Measurements from ENCODE around the gene DELE1. TPM values are rescaled to one million over a fixed set of nuclear protein-coding genes. Genes with fewer than 3 reads are reported as not detected.
A peak's percentile ranks its signal among the peaks of the same experiment; 100 is the strongest.

The DELE1 gene
- polyA plus RNA-seq, 6 donors from 2014 or later: 39.1 to 51.1 (median 44.1) TPM

DNA sequence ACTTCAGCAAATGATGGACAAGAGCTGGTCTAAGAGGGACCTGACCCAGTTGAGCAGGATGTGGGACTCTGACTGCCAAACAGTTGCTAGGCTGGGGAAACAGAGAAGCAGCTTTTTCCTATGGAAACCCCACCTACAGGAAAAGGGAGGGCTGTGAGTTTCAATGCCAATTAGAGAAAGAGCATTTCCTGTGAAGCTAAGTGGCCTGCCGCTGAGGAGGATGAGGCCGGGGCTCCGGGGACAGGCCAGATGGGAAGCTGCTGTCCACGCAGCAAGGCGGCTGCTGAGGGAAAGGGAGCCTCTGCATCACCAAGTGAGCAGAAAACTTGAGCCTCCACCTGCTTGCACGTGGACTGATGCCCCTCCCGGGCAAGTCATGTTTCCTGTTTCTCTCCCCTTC lies 34.4 kb downstream of the DELE1 start, which contains the start of gene PCDH12:
Gene PCDH12, minus strand, starts transcription at position 90 of the 400 bp plus-strand sequence. CDS start 351 bp downstream, outside the sequence.
- H3K9me3 Mint-ChIP-seq: no peaks in the 10 kb centered on the region
- peak within 1 kb of the TSS in 1 of 6 donors; percentile 92 for H3K27ac Mint-ChIP-seq
- DNase-seq (no peak), ATAC-seq (ENCODE audit: low read depth in 2 of 2) (no peak)
- peaks cover 0 to 25% (median 17%) of the 10 kb centered on the region in 3 donors for H3K27me3 Mint-ChIP-seq
- H3K4me1 Mint-ChIP-seq: peaks cover 21 to 28% (median 27%) of the 10 kb centered on the region in 3 donors
- peak within 1 kb of the TSS in 1 of 8 donors; percentile 40 for H3K4me3 Mint-ChIP-seq
- no peaks in the 10 kb centered on the region for H3K36me3 Mint-ChIP-seq

DNA sequence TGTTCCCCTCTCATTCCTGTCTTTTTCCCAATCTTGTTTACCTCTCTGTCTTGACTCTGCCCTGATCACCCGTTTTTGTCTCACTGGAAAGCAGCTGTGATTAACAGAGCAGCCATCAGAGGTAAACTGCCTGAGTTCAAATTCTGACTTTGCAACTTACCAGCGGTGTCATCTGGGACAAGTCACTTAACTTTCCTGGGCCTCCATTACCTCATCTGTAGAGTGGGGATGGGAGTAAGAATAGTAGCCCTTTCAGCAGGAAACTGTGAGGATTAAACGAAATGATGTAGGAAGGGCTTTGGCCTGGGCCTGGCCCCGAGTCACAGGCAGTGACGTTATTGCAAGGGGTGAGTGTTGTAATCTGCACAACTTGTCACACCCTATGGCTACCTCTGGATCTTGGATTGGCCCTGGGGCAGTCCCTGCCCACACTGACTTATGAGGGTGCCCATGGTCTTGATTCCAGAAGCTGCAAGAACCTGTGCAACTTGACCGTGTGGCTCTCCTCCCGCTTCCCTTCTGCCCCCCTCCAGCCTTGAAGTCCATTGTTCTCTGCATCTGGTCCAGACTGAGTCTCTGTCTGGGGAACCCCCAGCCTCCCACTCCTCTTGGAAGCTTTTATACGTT lies 35.0 kb downstream of the DELE1 start:
- DNase-seq: no peak
- no peak for ATAC-seq (ENCODE audit: low read depth in 2 of 2)
- Mint-ChIP-seq H3K4me3 (no peak overlapping the region), H3K4me1 (peaks cover 21 to 28% (median 27%) of the 10 kb centered on the region in 3 donors), H3K9me3 (no peaks in the 10 kb centered on the region), H3K36me3 (no peaks in the 10 kb centered on the region), H3K27me3 (peaks cover 0 to 25% (median 17%) of the 10 kb centered on the region in 3 donors), H3K27ac (peak overlapping the region in 1 of 6 donors; percentile 92)

DNA sequence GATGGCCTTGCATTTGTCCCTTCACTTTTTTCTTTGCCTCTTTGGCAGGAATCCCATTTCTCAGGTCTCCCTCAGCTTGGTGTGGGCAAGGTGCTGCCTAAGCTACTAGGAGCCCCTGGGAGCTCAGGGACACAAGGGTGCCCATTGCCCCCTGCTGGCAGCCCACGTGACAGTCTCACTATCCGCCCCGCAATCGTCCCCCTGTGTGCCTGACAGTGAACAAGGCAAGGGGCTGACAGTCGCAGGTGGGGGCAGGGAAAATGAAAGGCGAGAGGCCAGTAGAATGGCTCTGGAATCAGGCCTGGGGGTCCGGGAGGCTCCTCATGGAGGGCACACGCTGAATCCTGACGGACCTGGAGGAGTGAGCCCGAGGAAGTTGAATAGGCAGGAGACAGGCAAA lies 36.3 kb downstream of the DELE1 start:
- Mint-ChIP-seq H3K4me3 (peak overlapping the region in 1 of 8 donors; percentile 62), H3K27me3 (peaks cover 0 to 25% (median 17%) of the 10 kb centered on the region in 3 donors), H3K4me1 (peaks cover 21 to 28% (median 27%) of the 10 kb centered on the region in 3 donors), H3K9me3 (no peaks in the 10 kb centered on the region), H3K27ac (peak overlapping the region in 2 of 6 donors; percentile 17 to 83), H3K36me3 (no peaks in the 10 kb centered on the region)
- ATAC-seq (ENCODE audit: low read depth in 2 of 2): no peak
- no peak for DNase-seq

DNA sequence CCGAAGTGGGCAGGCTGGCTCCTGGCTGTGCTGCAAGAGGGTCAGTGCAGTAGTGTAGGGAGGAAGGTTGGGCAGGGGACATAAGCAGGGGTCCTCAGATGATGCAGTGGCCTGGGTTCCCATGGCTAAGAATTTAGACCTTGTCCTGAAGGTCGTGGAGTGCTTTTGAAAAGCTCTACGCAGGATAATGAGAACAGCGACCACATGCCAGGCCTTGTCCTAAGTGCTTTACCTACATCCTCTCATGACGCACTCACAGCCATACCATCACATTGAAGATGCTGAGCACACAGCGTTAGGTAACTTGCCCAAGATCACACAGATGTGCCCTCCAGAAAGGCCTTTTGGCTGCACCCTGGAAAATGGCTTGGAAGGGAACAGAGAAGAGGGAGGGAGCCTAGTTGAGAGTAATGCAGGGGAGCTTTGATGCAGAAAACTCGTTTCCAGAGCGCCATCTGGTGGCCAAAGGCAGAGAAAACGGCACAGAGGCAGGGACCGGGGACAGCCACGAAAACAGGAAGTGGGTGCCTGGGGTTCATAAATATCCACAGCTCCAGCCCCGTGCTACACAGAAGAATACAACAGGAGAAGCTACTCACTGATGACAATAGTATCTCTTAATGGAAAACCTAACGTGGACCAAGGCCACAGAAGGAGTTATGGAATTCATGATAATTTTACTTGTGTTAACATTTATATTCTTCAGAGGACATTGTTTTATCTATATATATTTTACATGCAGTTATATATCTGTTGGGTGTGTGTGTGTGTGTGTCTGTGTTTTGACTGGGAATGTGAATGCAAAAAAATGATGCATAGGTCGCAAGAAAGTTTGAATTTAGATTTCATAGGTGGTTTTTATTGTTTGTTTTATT lies 37.0 kb downstream of the DELE1 start:
- ATAC-seq (ENCODE audit: low read depth in 2 of 2) (peak; percentile 99), DNase-seq (peak; percentile 86)
- H3K36me3 Mint-ChIP-seq: no peaks in the 10 kb centered on the region
- no peaks in the 10 kb centered on the region for H3K9me3 Mint-ChIP-seq
- peak overlapping the region in 6 of 8 donors; percentile 3 to 71 (median 50) for H3K4me3 Mint-ChIP-seq
- peaks cover 21 to 28% (median 27%) of the 10 kb centered on the region in 3 donors for H3K4me1 Mint-ChIP-seq
- peaks cover 0 to 25% (median 17%) of the 10 kb centered on the region in 3 donors for H3K27me3 Mint-ChIP-seq
- peak overlapping the region in 2 of 6 donors; percentile 39 to 56 for H3K27ac Mint-ChIP-seq

DNA sequence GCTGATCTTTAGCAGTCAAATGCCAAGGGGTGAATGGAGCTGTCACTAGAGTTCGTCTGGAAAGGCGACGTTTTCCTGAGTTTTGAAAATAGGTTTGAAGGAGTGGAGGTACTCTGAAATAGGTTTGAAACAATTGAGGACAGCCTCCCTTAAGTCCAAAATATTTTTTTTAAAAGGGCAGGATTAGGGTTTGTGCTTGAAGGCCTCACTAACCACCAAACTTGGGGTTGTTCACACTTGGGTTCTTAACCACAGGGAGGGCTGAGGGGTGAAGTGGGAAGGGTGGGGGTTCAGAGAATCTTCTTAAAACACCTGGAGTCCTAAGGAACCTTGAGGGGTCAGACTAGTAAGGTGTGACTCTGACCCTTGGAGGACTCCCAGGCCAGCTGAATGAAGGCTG lies 37.8 kb downstream of the DELE1 start:
- Mint-ChIP-seq H3K27ac (no peak overlapping the region), H3K36me3 (no peaks in the 10 kb centered on the region), H3K4me1 (peaks cover 21 to 28% (median 27%) of the 10 kb centered on the region in 3 donors), H3K4me3 (peak overlapping the region in 3 of 8 donors; percentile 22 to 71 (median 38)), H3K27me3 (peaks cover 0 to 25% (median 17%) of the 10 kb centered on the region in 3 donors), H3K9me3 (no peaks in the 10 kb centered on the region)
- ATAC-seq (ENCODE audit: low read depth in 2 of 2) (no peak), DNase-seq (no peak)

DNA sequence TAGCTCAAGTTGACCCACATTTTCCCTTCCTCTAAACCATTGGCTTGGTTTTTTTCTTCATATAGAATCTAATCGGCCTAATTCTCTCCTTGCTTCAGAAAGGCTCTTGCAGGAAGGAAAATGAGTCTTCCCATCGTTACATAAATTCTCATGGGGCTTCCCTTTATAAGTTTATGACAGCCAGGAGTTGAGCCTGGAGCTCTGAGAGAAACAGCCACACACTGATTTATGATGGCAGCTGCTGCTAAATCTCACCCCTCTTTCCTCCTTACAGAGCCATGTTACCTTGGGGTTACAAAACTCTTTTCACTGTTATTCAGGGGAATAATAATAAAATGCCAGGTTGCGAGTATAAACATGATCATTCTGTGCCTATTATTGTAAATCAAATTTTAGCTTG lies 40.0 kb downstream of the DELE1 start:
- H3K4me3 Mint-ChIP-seq: no peak overlapping the region

DNA sequence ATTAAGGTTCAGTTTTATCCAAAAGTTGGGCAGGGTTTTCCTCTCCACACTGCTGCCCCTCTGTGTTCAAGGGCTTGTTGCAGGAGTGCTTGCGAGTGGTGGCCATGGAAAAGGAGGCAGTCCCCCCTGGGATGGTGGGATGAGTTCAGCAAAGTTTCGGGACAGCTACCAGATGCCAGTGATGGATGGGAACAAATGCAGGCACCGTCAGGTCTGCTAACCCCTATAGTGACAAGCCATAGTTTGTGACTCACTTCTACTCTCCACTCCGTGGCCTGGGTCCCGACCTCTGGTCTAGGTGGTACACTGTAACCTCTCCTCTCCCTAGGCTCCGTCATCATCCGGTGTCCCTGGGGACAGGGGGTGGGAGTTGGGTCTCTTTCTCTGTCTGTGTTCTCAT lies 41.4 kb downstream of the DELE1 start:
- Mint-ChIP-seq H3K4me3 (peak overlapping the region in 1 of 8 donors; percentile 47), H3K9me3 (no peaks in the 10 kb centered on the region), H3K4me1 (peaks cover 33 to 46% (median 34%) of the 10 kb centered on the region in 3 donors), H3K27ac (no peak overlapping the region), H3K27me3 (peaks cover 0 to 1% (median 0%) of the 10 kb centered on the region in 3 donors), H3K36me3 (no peaks in the 10 kb centered on the region)
- DNase-seq (no peak), ATAC-seq (ENCODE audit: low read depth in 2 of 2) (no peak)

More for the DNA sequence above, 40.0 kb downstream of the DELE1 start:
- ATAC-seq (ENCODE audit: low read depth in 2 of 2): no peak
- H3K4me1 Mint-ChIP-seq: peaks cover 26 to 36% (median 27%) of the 10 kb centered on the region in 3 donors
- no peaks in the 10 kb centered on the region for H3K36me3 Mint-ChIP-seq
- no peak for DNase-seq
- no peak overlapping the region for H3K27ac Mint-ChIP-seq
- H3K27me3 Mint-ChIP-seq: peaks cover 0 to 15% (median 13%) of the 10 kb centered on the region in 3 donors
- no peaks in the 10 kb centered on the region for H3K9me3 Mint-ChIP-seq

DNA sequence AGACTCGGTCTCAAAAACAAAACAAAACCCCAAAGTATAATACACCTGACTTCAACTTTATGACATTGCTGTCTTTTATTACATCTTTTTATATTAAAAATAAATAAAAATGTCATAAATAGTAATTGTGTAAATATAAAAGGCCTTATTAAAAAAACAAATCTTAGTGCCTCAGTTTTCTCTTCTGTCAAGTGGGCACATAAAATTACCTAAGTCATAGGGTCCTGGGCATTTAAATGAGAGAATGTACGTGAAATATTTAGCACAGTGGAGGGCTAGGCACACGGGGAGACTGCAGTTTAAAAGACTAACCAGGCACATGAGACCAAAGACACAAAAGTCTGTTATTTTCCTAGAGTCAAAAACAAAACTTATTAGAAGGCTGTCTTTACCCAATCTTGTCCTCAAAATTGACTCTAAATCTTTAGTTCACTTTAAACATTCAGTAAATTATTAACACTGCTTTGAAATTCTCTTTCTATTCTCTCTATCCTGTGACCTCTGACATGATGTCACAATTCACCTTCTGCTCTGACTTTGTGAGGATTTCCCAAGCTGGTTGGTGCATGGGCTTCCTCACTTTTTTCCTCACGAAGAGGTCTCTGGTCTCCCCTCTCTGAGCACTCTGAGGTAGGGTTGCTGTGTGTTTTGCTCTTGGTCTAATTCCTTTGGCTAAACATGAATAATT lies 42.7 kb downstream of the DELE1 start:
- no peak for ATAC-seq (ENCODE audit: low read depth in 2 of 2)

DNA sequence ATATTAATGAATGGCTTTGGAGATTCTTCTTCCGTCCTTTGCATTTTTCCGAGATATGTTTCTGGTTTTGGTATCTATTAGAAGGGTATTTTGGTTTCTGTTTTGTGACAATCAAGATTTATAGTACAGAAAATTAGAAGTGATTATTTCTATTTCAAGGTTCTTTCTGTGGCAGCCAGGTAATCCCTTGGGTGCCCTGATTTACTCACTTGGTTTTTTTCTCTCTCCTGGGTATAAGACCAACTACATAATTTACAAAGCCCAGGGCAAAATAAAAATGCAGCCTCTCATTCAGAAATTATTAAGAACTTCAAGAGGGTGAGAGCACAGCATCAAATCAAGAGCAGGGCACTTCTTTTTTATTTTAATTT lies 43.3 kb downstream of the DELE1 start:
- Mint-ChIP-seq H3K4me1 (peaks cover 28 to 44% (median 31%) of the 10 kb centered on the region in 3 donors), H3K27ac (peak overlapping the region in 2 of 6 donors; percentile 21 to 23), H3K4me3 (peak overlapping the region in 2 of 8 donors; percentile 63 to 89), H3K9me3 (no peaks in the 10 kb centered on the region), H3K27me3 (no peaks in the 10 kb centered on the region), H3K36me3 (no peaks in the 10 kb centered on the region)
- ATAC-seq (ENCODE audit: low read depth in 2 of 2) (no peak), DNase-seq (no peak)

More for the DNA sequence above, 42.7 kb downstream of the DELE1 start:
- peak overlapping the region in 2 of 6 donors; percentile 23 to 80 for H3K27ac Mint-ChIP-seq
- no peaks in the 10 kb centered on the region for H3K9me3 Mint-ChIP-seq
- H3K27me3 Mint-ChIP-seq: no peaks in the 10 kb centered on the region
- DNase-seq: no peak
- H3K36me3 Mint-ChIP-seq: no peaks in the 10 kb centered on the region
- peaks cover 28 to 42% (median 29%) of the 10 kb centered on the region in 3 donors for H3K4me1 Mint-ChIP-seq
- no peak overlapping the region for H3K4me3 Mint-ChIP-seq

DNA sequence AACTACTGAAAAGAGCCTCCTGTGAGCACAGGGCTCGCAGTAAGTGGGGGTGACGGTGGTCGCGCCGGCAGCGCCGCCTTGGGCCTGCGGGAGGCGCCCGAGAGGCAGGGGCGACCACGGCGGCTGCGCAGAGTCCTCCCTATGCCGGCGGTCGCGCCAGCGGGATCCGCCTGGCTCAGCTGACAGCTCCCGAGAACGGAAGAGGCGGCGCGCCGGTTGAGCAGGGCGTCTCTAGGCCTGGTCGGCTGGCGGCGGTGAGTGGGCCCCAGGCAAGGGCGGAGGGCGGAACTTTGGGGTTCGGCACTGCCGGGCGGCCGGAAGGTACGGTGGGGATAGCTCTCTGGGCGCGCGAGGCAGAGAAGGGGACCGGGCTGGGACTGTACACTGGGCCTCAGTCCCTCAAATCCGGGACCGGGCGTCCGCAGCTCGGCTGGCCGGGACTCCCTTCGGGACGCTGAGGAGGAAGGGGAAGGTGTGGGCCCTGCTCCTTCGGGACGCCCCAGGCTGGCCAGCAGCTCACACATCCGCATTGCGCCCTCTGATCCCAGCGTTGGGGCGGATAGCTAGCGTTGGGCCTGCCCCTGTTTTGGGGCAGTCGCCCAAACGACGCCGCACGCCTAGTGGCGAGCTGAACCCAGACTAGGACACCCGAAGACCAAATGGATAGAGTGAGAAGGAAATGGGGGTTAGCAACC lies 45.4 kb downstream of the DELE1 start, which contains the start of gene RNF14:
Gene RNF14, plus strand, starts transcription at position 192 of the 695 bp plus-strand sequence. CDS start 4,484 bp downstream, outside the sequence.
- H3K9me3 Mint-ChIP-seq: no peaks in the 10 kb centered on the region
- peak; percentile 91 to 94 for ATAC-seq (ENCODE audit: low read depth in 2 of 2)
- H3K36me3 Mint-ChIP-seq: peaks cover 0 to 7% of the 10 kb centered on the region in 2 donors
- peak; percentile 95 for DNase-seq
- no peaks in the 10 kb centered on the region for H3K27me3 Mint-ChIP-seq
- peaks cover 28 to 44% (median 31%) of the 10 kb centered on the region in 3 donors for H3K4me1 Mint-ChIP-seq
- peak within 1 kb of the TSS; percentile 89 to 99 (median 96) for H3K4me3 Mint-ChIP-seq
- peak within 1 kb of the TSS; percentile 91 to 99 (median 97) for H3K27ac Mint-ChIP-seq

DNA sequence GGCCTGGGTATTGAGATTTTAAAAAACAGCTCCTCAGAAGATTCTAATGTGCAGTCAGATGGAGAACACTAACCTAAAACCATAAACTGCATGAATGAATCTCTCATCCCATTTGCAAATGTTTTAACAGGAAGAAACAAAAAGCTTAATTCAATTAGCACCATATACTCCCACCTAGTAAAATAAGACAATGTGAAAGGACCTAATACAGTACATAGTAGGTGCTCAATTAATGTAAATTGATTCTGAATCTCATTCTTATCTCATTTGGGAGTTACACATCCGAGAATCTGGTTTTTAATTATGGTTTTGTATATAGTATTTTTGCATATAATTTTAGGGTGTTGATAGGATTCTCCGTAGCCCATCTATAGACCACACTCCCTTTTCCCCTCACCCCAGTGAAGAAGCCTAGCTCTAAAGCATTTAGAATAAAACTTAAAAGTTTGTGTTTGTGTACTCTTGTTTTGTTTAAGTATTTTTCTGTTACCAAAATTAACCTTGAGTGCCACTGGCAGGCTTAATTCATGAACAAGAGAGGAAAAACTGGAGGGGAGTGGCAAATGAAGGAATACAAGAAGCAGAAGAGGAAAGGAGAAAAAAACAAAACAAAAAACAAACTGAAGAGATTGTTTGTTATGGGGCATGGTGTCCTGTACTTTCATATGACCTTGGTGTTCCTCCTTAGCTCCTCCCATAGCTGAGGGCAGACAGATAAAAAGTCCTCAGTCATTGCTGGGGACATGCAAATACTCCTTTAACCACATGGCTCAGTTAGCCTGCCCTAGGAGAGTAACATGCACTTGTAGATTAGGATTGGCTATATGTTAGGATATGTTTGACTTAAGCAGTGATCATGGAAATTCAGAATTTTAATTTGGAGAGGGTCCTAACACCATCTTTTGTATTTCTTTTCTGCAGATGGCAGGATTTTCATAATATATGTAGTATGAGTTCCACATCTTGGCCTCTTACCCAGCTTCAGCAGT lies 46.4 kb downstream of the DELE1 start:
- Mint-ChIP-seq H3K4me1 (peaks cover 28 to 44% (median 31%) of the 10 kb centered on the region in 3 donors), H3K27me3 (no peaks in the 10 kb centered on the region), H3K27ac (peak overlapping the region; percentile 91 to 99 (median 97)), H3K9me3 (no peaks in the 10 kb centered on the region), H3K36me3 (peaks cover 0 to 15% of the 10 kb centered on the region in 2 donors), H3K4me3 (peak overlapping the region; percentile 89 to 99 (median 96))
- ATAC-seq (ENCODE audit: low read depth in 2 of 2): peak in 1 of 2 donors; percentile 31
- peak; percentile 25 for DNase-seq
